MM.1S (cell line): Measurements from ENCODE around the gene TCEANC2.

ENCODE experiments used
- DNase-seq: peaks from one replicate; pipeline ENCODE4 v3.0.0-alpha.2; 2015
- H2AFZ ChIP-seq: fragments of 300-600 bp; sonication (generic); 2 replicates; pipeline ENCODE4 v1.6.0; 2016; ENCODE audit warnings: antibody characterized with exemption, low read length
- H3F3A ChIP-seq: fragments of 300-600 bp; sonication (generic); 2 replicates; pipeline ENCODE4 v1.6.1; 2016; ENCODE audit warnings: mild to moderate bottlenecking, antibody characterized with exemption, low read length, moderate library complexity, mixed read lengths; ENCODE audit not compliant: insufficient read depth
- H3K27ac ChIP-seq: fragments of 300-600 bp; sonication (generic); 2 replicates; pipeline ENCODE4 v1.5.1; 2016; ENCODE audit warnings: mild to moderate bottlenecking, low read length
- H3K27me3 ChIP-seq: fragments of 300-600 bp; sonication (generic); replicated peaks from 2 replicates; pipeline ENCODE4 v1.6.0; 2016; ENCODE audit warnings: low read length; ENCODE audit not compliant: insufficient read depth
- H3K36me3 ChIP-seq: fragments of 300-600 bp; sonication (generic); replicated peaks from 2 replicates; pipeline ENCODE4 v1.6.1; 2016; ENCODE audit warnings: mild to moderate bottlenecking, low read length, mixed read lengths; ENCODE audit not compliant: insufficient read depth
- H3K4me1 ChIP-seq: fragments of 300-600 bp; sonication (generic); 2 replicates; pipeline ENCODE4 v1.6.1; 2016; ENCODE audit warnings: low read length, mixed read lengths
- H3K4me2 ChIP-seq: fragments of 300-600 bp; sonication (generic); 2 replicates; pipeline ENCODE4 v1.6.0; 2016; ENCODE audit warnings: low read depth, low read length
- H3K4me3 ChIP-seq: fragments of 300-600 bp; sonication (generic); 2 replicates; pipeline ENCODE4 v1.5.1; 2016; ENCODE audit warnings: low read length, mixed read lengths
- H3K79me2 ChIP-seq: fragments of 300-600 bp; sonication (generic); 2 replicates; pipeline ENCODE4 v1.6.1; 2016; ENCODE audit warnings: mixed run types, low read length, mixed read lengths
- H3K9ac ChIP-seq: fragments of 300-600 bp; sonication (generic); 2 replicates; pipeline ENCODE4 v1.6.1; 2016; ENCODE audit warnings: low read length, mixed read lengths
- H3K9me2 ChIP-seq: fragments of 300-600 bp; sonication (generic); replicated peaks from 2 replicates; pipeline ENCODE4 v1.6.1; 2016; ENCODE audit warnings: mild to moderate bottlenecking, low read length, mixed read lengths; ENCODE audit not compliant: insufficient read depth
- H3K9me3 ChIP-seq: fragments of 300-600 bp; sonication (generic); replicated peaks from 2 replicates; pipeline ENCODE4 v1.6.1; 2016; ENCODE audit warnings: mild to moderate bottlenecking, low read length, mixed read lengths; ENCODE audit not compliant: insufficient read depth
- H4K20me1 ChIP-seq: fragments of 300-600 bp; sonication (generic); 2 replicates; pipeline ENCODE4 v1.6.1; 2016; ENCODE audit warnings: mild to moderate bottlenecking, low read length, moderate library complexity, mixed read lengths; ENCODE audit not compliant: insufficient read depth
- EZH2 ChIP-seq: fragments of 300-600 bp; sonication (generic); optimal IDR thresholded peaks from 2 replicates; pipeline ENCODE3; 2017; ENCODE audit warnings: low read depth, mild to moderate bottlenecking, antibody characterized with exemption, low read length, mixed read lengths
- EZH2phosphoT487 ChIP-seq: fragments of 300-600 bp; sonication (generic); IDR thresholded peaks from 2 replicates; pipeline ENCODE4 v1.6.1; 2018; ENCODE audit warnings: antibody characterized with exemption, low read length
- TF ChIP-seq, protein P1 (sequence below): fragments of 300-600 bp; sonication (generic); IDR thresholded peaks from 2 replicates; pipeline ENCODE4 v1.5.1; 2016; ENCODE audit warnings: antibody characterized with exemption, low read length, mixed read lengths

TCEANC2 gene

DNA sequence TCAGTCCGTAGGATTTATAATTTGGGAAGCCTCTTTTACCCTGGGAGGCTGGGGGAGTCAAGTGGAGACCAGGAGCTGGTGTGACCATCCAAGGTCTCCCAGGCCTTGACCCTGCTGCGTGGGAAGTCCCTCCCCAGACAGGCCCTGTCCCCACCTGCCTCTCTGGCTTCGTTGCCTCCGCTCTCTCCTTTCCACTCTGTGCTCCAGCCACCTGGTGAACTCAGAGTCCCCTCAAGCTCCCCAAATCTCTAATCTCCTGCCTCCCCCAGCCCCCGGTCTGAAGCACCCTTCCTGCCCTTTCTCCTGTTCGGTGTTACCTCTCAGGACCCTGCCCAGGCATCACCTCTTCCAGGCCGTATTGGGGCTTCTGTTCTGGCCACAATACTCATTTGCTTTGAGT, 71.5 kb downstream of the TCEANC2 start:
- Histone ChIP-seq H3K79me2 (no peaks in the 10 kb centered on the region), H3K9me3 (no peaks in the 10 kb centered on the region), H3K4me2 (no peak overlapping the region), H3K9ac (no peak overlapping the region), H3K9me2 (no peaks in the 10 kb centered on the region), H3K4me3 (no peak overlapping the region), H3K4me1 (peaks cover 11% of the 10 kb centered on the region), H3K27ac (no peak overlapping the region), H3K36me3 (no peaks in the 10 kb centered on the region), H3K27me3 (no peaks in the 10 kb centered on the region), H3F3A (no peaks in the 10 kb centered on the region), H4K20me1 (no peaks in the 10 kb centered on the region), H2AFZ (no peak overlapping the region)
- no peak for DNase-seq
- TF ChIP-seq EZH2 (no peak), EZH2phosphoT487 (no peak)
- TF ChIP-seq, protein P1, sequence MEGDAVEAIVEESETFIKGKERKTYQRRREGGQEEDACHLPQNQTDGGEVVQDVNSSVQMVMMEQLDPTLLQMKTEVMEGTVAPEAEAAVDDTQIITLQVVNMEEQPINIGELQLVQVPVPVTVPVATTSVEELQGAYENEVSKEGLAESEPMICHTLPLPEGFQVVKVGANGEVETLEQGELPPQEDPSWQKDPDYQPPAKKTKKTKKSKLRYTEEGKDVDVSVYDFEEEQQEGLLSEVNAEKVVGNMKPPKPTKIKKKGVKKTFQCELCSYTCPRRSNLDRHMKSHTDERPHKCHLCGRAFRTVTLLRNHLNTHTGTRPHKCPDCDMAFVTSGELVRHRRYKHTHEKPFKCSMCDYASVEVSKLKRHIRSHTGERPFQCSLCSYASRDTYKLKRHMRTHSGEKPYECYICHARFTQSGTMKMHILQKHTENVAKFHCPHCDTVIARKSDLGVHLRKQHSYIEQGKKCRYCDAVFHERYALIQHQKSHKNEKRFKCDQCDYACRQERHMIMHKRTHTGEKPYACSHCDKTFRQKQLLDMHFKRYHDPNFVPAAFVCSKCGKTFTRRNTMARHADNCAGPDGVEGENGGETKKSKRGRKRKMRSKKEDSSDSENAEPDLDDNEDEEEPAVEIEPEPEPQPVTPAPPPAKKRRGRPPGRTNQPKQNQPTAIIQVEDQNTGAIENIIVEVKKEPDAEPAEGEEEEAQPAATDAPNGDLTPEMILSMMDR, result no peak

DNA sequence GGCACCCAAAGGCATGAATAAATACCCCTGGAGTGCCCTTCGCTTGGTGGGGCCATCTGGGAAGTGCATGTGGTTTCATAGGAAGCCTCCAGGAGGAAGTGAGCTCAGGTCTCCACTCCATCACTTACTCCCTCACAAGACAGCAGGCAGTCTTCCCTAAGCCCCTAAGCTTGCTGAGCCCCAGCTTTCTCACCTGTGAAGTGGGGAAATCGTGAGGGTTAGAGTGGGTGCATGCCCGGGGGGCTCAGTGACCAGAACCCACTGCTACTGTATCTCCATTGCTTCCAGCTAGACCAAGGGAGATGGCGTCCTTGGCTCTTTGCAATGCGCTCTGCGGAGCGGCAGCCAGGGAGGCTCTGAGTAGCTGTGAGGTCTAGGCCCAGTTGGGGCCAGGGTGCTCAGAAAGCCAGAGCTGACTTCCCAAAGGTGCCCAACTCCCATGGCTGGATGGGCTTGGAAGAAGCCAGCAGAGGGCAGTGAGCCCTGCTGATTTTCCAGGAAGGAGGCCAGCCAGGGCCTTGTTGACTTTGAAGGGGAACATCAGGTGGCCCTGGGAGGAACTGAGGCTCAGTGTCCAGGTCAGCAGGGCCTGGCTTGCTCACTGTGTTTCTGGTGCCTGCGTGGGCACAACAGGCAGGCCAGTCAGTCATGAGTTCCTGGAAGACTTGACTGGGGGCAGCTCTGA, 72.1 kb downstream of the TCEANC2 start:
- Histone ChIP-seq H3K4me1 (peaks cover 11% of the 10 kb centered on the region), H3K9ac (no peak overlapping the region), H3K79me2 (no peaks in the 10 kb centered on the region), H2AFZ (no peak overlapping the region), H3K36me3 (no peaks in the 10 kb centered on the region), H4K20me1 (no peaks in the 10 kb centered on the region), H3K9me3 (no peaks in the 10 kb centered on the region), H3K27me3 (no peaks in the 10 kb centered on the region), H3K4me3 (no peak overlapping the region), H3K27ac (no peak overlapping the region), H3K4me2 (no peak overlapping the region), H3K9me2 (no peaks in the 10 kb centered on the region), H3F3A (no peaks in the 10 kb centered on the region)
- TF ChIP-seq EZH2 (no peak), EZH2phosphoT487 (no peak)
- TF ChIP-seq, protein P1, result no peak
- DNase-seq, result no peak

DNA sequence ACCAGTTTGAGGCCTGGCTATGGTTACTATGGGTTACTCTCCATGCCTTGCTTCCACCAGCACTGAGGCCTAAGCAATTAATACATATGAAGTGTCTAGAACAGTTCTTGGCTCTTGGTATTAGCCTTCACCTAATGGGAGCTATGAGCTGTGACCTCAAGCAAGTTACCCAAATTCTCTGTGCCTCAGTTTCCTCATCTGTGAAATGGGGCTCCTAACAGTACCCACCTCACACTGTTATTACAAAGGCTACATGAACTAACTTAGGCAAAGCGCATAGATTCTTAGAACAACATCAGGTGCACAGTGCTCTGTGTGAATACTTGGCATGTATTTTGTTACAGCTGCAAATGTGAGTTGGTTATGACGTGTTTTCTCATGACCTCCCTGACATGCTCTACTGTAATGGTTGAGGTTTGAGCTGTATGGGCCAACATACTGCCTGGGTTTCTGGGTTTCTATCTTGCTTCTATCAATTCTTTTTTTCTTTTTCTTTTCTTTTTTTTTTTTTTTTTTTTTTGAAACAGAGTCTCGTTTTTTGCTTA, 72.9 kb downstream of the TCEANC2 start:
- H3K79me2 ChIP-seq, result no peaks in the 10 kb centered on the region
- H3K36me3 ChIP-seq, result no peaks in the 10 kb centered on the region
- no peak overlapping the region for H2AFZ ChIP-seq
- H3F3A ChIP-seq, result no peaks in the 10 kb centered on the region
- no peaks in the 10 kb centered on the region for H4K20me1 ChIP-seq
- no peak overlapping the region for H3K27ac ChIP-seq
- H3K27me3 ChIP-seq, result no peaks in the 10 kb centered on the region
- H3K4me1 ChIP-seq, result peaks cover 9% of the 10 kb centered on the region
- no peaks in the 10 kb centered on the region for H3K9me2 ChIP-seq
- H3K4me3 ChIP-seq, result no peak overlapping the region
- no peaks in the 10 kb centered on the region for H3K9me3 ChIP-seq
- TF ChIP-seq EZH2phosphoT487, result no peak
- TF ChIP-seq EZH2, result no peak
- H3K9ac ChIP-seq, result no peak overlapping the region
- no peak for DNase-seq
- no peak overlapping the region for H3K4me2 ChIP-seq

DNA sequence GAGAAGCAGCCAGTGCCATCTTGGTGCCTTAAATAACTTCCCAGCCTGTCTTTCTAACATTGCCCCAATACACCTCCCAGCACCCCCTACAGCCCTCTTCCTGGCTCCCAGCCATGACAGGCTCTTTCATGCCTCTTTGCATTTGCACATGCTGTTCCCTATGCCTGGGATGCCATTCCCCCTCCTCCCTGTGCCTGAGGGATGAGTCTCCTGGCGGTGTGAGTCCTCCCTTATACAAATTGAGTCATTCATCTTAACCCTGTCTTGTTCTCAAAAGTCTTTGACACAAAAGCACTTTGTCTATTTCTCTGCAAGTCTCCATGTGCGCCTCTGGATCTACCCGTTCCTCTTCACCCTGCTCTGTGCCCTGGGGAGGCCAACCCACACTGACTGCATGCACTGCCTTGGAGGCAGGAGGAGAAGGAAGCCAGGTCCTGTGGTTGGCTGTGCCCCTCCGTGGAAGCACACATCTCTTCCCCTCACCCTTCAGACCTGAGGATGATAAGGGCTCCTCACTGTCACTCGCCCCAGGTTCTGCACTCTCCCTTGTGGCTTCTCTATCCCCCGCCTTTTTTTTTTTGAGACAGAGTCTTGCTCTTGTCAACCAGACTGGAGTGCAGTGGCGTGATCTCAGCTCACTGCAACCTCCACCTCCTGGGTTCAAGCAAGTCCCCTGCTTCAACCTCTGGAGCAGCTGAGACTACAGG, 74.3 kb downstream of the TCEANC2 start:
- H3K79me2 ChIP-seq, result no peaks in the 10 kb centered on the region
- no peak overlapping the region for H3K4me3 ChIP-seq
- H3K36me3 ChIP-seq, result no peaks in the 10 kb centered on the region
- H3K4me1 ChIP-seq, result peaks cover 7% of the 10 kb centered on the region
- TF ChIP-seq EZH2 (no peak), EZH2phosphoT487 (no peak)
- TF ChIP-seq, protein P1, result no peak
- H3K9ac ChIP-seq, result no peak overlapping the region
- DNase-seq, result no peak
- H4K20me1 ChIP-seq, result no peaks in the 10 kb centered on the region
- H3F3A ChIP-seq, result no peaks in the 10 kb centered on the region
- H3K9me3 ChIP-seq, result no peaks in the 10 kb centered on the region
- H2AFZ ChIP-seq, result no peak overlapping the region
- H3K9me2 ChIP-seq, result no peaks in the 10 kb centered on the region
- H3K27me3 ChIP-seq, result no peaks in the 10 kb centered on the region
- H3K4me2 ChIP-seq, result no peak overlapping the region
- no peak overlapping the region for H3K27ac ChIP-seq
